ENCODE results near the gene STK31.
A peak's percentile ranks its signal among the peaks of the same experiment; 100 is the strongest.
"Not testable (repeated sequence)": the region's sequence is repeated elsewhere in the genome, so short reads cannot be mapped to it uniquely, and the experiment has no call there.

The STK31 gene

DNA sequence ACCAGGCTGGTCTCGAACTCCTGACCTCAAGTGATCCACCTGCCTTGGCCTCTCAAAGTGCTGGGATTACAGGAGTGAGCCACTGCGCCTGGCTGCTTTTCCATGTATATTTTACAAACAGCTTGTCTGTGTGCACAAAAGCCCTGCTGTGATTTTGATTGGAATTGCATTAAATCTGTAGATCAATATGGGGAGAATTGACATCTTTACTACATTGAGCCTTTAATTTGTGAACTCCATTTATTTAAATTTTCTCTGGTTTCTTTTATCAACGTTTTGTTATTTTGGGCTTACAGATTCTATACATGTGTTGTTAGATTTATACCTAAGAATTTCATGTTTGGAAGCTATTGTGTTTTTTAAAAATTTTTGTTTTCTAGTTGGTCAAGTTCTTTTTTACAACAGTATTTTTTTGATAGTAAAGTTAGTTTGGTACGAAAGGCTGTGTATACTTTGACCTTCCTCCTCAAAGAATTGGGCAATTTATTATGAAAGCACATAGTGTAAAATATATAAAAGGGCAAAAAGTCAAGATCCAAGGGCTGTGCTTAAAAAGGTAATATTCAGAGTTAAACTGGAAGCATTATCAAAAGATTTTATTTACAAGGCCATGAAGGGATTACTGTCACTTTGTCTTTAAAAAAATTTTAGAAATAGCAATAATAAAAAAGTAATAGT lies 92.8 kb downstream of the STK31 start:
- no peak for DNase-seq (ENCODE audit: low read depth)

GRCh38 chr7:23804707-23805106 lies 94.7 kb downstream of the STK31 start:
- DNase-seq (ENCODE audit: low read depth), result no peak

- no peak for DNase-seq (ENCODE audit: low read depth)
Observed at GRCh38 chr7:23808421-23808820, 98.4 kb downstream of the STK31 start.

DNA sequence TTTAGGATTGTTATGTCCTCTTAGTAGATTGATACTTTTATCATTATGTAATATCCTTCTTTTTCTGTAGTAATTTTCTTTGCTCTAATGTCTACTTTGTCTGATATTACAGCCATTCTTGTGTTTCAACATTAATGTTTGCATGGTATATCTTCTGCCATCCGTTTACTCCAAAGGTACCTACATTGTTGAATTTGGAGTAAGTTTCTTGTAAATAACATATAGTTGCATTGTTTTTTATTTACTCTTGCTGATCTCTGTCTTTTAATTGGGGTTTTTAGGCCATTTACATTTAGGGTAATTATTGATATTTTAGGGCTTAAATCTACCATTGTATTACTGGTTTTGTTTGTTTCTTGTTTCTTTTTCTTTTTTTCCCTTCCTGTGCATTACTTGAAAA lies 100.1 kb downstream of the STK31 start:
- DNase-seq (ENCODE audit: low read depth), result no peak

DNA sequence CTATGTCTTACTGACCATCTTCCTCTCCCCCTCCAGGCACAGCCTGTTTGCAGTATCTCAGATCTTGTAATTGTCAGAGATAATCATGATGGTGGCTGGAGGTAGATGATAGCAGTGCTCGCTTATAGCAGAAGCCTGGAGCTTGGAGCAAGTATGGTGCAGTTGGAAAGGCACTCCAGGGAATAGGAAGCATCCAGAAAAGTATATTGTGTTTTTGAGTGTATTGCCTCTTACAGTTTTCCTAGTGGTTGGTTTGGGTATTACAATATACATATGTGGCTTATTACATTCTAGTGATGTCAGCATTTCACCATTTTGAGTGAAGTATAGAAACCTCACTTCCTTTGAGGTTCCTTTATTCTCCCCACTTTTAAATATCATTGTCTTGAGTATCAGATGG lies 101.5 kb downstream of the STK31 start:
- DNase-seq (ENCODE audit: low read depth), result no peak

DNA sequence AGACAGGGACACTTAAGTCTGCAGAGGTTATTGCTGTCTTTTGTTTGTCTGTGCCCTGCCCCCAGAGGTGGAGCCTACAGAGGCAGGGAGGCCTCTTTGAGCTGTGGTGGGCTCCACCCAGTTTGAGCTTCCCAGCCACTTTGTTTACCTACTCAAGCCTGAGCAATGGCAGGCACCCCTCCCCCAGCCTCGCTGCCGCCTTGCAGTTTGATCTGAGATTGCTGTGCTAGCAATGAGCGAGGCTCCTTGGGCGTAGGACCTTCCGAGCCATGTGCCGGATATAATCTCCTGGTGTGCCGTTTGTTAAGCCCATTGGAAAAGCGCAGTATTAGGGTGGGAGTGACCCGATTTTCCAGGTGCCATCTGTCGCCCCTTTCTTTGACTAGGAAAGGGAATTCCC lies 118.1 kb downstream of the STK31 start:
- DNase-seq (ENCODE audit: low read depth), result not testable (repeated sequence)

DNA sequence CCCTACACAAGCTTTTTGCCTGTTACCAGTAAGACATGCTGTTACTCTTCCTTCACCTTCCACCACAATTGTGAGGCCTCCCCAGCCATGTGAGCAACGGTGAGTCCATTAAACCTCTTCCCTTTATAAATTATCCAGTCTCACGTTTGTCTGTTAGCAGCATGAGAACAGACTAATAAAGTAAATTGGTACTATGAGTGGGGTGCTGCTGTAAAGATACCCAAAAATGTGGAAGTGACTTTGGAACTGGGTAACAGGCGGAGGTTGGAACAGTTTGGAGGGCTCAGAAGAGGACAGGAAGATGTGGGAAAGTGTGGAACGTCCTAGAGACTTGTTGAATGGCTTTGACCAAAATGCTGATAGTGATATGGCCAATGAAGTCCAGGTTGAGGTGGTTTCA lies 122.7 kb downstream of the STK31 start:
- DNase-seq (ENCODE audit: low read depth), result not testable (repeated sequence)

- no peak for DNase-seq (ENCODE audit: low read depth)
Observed at GRCh38 chr7:23833405-23833804, 123.4 kb downstream of the STK31 start.

- DNase-seq (ENCODE audit: low read depth), result not testable (repeated sequence)
Observed at GRCh38 chr7:23844837-23845236, 134.8 kb downstream of the STK31 start.

DNA sequence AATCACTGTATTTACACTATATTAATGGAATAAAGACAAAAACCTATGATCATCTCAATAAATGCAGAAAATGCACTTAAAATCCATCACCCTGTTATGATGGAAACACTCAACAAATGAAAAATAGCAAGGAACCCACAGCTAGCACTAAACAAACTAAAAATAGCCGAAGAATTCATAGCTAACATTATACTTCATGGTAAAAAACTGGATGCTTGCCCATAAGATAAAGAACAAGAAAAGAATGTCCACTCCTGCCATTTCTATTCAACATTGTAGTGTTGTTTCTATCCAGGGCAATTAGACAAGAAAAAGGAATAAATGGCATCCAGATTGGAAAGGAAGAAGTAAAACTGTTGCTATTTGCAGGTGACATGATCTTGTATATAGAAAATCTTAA lies 142.1 kb downstream of the STK31 start:
- no peak for DNase-seq (ENCODE audit: low read depth)

GRCh38 chr7:23852988-23853387 lies 143.0 kb downstream of the STK31 start:
- DNase-seq (ENCODE audit: low read depth), result no peak

DNA sequence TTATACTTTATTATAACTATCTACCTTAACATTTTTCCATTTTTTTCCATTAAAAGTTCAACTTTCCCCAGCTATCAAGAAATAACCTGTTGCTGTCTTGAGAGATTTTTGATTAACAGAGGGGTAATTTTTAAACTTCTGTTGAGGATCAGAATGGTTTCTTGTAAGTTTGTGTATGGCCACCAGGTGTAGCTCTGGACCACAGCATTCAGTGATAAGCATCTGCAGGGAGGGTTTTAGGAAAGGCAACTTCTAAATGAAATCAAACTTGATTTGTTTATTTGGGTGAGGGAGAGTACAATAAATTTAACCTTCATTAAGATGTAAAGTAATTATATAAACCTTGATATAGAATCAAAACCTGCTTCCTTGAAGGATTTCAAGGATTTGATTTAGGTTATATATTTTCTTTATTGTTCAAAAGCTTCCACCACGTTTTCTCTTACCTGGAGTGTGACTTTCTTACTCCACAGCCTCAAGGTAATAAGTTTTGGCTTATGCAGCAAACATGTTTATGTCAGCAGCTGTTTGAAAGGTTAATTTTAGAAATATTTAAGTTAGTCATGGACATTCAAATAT lies 153.3 kb downstream of the STK31 start:
- peak; percentile 13 for DNase-seq (ENCODE audit: low read depth)

GRCh38 chr7:23864973-23865372 lies 155.0 kb downstream of the STK31 start:
- DNase-seq (ENCODE audit: low read depth), result peak; percentile 59

DNA sequence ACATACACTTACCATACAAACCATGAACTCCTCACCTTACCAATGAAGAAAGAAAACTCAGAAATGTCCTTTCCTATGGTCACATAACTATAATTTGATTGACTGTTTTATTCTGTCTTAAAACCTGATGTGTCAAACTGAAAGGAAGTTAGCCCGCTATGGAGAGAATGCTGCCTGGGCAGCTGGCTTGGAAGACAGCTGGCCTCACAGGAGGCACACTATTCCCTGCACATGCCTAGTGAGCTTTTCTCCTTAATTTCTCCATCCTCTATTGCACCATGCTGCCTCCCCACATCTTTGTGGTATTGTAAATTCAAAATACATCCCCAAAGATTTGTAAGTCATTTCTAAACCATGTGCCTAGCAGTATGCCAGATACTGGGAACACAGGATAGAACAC lies 163.3 kb downstream of the STK31 start:
- no peak for DNase-seq (ENCODE audit: low read depth)

DNA sequence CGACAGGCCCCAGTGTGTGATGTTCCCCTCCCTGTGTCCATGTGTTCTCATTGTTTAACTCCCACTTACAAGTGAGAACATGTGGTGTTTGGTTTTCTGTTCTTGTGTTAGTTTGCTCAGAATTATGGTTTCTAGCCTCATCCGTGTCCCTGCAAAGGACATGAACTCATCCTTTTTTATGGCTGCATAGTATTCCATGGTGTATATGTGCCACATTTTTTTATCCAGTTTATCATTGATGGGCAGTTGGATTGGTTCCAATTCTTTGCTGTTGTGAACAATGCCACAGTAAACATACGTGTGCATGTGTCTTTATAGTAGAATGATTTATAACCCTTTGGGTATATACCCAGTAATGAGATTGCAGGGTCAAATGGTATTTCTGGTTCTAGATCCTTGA lies 166.5 kb downstream of the STK31 start:
- DNase-seq (ENCODE audit: low read depth), result not testable (repeated sequence)

All from fibroblast of gingiva (primary cell).